NCI-H774 (cell line): Measurements from ENCODE around the gene CYP4F3.
"Not testable (repeated sequence)": the region's sequence is repeated elsewhere in the genome, so short reads cannot be mapped to it uniquely, and the experiment has no call there.

Source experiments
- DNase-seq: peaks from one replicate; lab custom pipeline; 2025; lab: John Stamatoyannopoulos, UW

Gene CYP4F3

GRCh38 chr19:15669891-15670290, 29.2 kb downstream of the CYP4F3 start:
- no peak for DNase-seq

- DNase-seq = no peak
These were observed 30.6 kb downstream of the CYP4F3 start for GRCh38 chr19:15671237-15671821.

- DNase-seq = no peak
These were observed 31.3 kb downstream of the CYP4F3 start for GRCh38 chr19:15671891-15672579.

GRCh38 chr19:15672580-15673175, 32.0 kb downstream of the CYP4F3 start, which contains the start of gene CYP4F12:
Gene CYP4F12, plus strand, starts transcription at chr19:15673087. Its CDS starts 443 bp downstream, at chr19:15673530.
- peak; percentile 19 for DNase-seq

- DNase-seq = no peak
These were observed 32.5 kb downstream of the CYP4F3 start for GRCh38 chr19:15673176-15673654.

GRCh38 chr19:15675560-15675959, 34.9 kb downstream of the CYP4F3 start:
- no peak for DNase-seq

GRCh38 chr19:15679089-15679488, 38.4 kb downstream of the CYP4F3 start:
- DNase-seq = no peak

GRCh38 chr19:15679865-15680264, 39.2 kb downstream of the CYP4F3 start:
- DNase-seq = not testable (repeated sequence)

- no peak for DNase-seq
These were observed 40.0 kb downstream of the CYP4F3 start for GRCh38 chr19:15680478-15681322.

- no peak for DNase-seq
These were observed 42.7 kb downstream of the CYP4F3 start for GRCh38 chr19:15683411-15683810.

- DNase-seq = no peak
These were observed 44.1 kb downstream of the CYP4F3 start for GRCh38 chr19:15684828-15685227.

- no peak for DNase-seq
These were observed 56.0 kb downstream of the CYP4F3 start for GRCh38 chr19:15696654-15697194.

GRCh38 chr19:15701757-15702533, 61.2 kb downstream of the CYP4F3 start:
- peak; percentile 76 for DNase-seq

GRCh38 chr19:15702534-15702930, 61.8 kb downstream of the CYP4F3 start:
- DNase-seq = peak; percentile 72
